ENCODE results near the gene CEP192.
"Not testable (repeated sequence)": the region's sequence is repeated elsewhere in the genome, so short reads cannot be mapped to it uniquely, and the experiment has no call there.

Gene CEP192

GRCh38 chr18:13036622-13037320, 45.6 kb downstream of the CEP192 start:
- DNase-seq, result no peak

GRCh38 chr18:13039806-13040205, 48.6 kb downstream of the CEP192 start:
- DNase-seq, result no peak

- DNase-seq, result no peak
Observed at GRCh38 chr18:13043066-13043465, 51.9 kb downstream of the CEP192 start.

GRCh38 chr18:13048061-13048595, 57.0 kb downstream of the CEP192 start:
- DNase-seq, result no peak

GRCh38 chr18:13051159-13051558, 60.0 kb downstream of the CEP192 start:
- no peak for DNase-seq

GRCh38 chr18:13051950-13052349, 60.8 kb downstream of the CEP192 start:
- DNase-seq, result no peak

- DNase-seq, result no peak
Observed at GRCh38 chr18:13054336-13054735, 63.2 kb downstream of the CEP192 start.

- DNase-seq, result no peak
Observed at GRCh38 chr18:13061630-13062189, 70.5 kb downstream of the CEP192 start.

GRCh38 chr18:13067124-13067523, 76.0 kb downstream of the CEP192 start:
- DNase-seq, result no peak

- DNase-seq, result no peak
Observed at GRCh38 chr18:13067966-13068365, 76.8 kb downstream of the CEP192 start.

GRCh38 chr18:13070460-13070859, 79.3 kb downstream of the CEP192 start:
- no peak for DNase-seq

- DNase-seq, result no peak
Observed at GRCh38 chr18:13076886-13077285, 85.7 kb downstream of the CEP192 start.

GRCh38 chr18:13077473-13077872, 86.3 kb downstream of the CEP192 start:
- DNase-seq, result no peak

- not testable (repeated sequence) for DNase-seq
Observed at GRCh38 chr18:13078065-13078464, 86.9 kb downstream of the CEP192 start.

GRCh38 chr18:13086906-13087305, 95.7 kb downstream of the CEP192 start:
- DNase-seq, result no peak

- no peak for DNase-seq
Observed at GRCh38 chr18:13095466-13095865, 104.3 kb downstream of the CEP192 start.

- DNase-seq, result no peak
Observed at GRCh38 chr18:13096232-13096631, 105.1 kb downstream of the CEP192 start.

- no peak for DNase-seq
Observed at GRCh38 chr18:13096719-13097118, 105.6 kb downstream of the CEP192 start.

GRCh38 chr18:13098104-13098503, 106.9 kb downstream of the CEP192 start:
- not testable (repeated sequence) for DNase-seq

- DNase-seq, result no peak
Observed at GRCh38 chr18:13099113-13099512, 108.0 kb downstream of the CEP192 start.

GRCh38 chr18:13100942-13101658, 109.9 kb downstream of the CEP192 start:
- DNase-seq, result no peak

GRCh38 chr18:13101659-13102197, 110.6 kb downstream of the CEP192 start:
- no peak for DNase-seq

GRCh38 chr18:13103366-13103765, 112.2 kb downstream of the CEP192 start:
- no peak for DNase-seq

GRCh38 chr18:13105059-13105458, 113.9 kb downstream of the CEP192 start:
- DNase-seq, result no peak
